ENCODE results near the gene PRCP. TPM values are rescaled to one million over a fixed set of nuclear protein-coding genes. Genes with fewer than 3 reads are reported as not detected.

Gene PRCP
- total RNA-seq, 2 donors from 2014 or later: 46.8 to 55.9 TPM

GRCh38 chr11:82778776-82779175 is 121.5 kb downstream of the PRCP start:
- no peaks in the 10 kb centered on the region for H3K4me1 ChIP-seq (ENCODE audit: control insufficient read depth in 1 of 2, low read depth in 2 of 2)
- TF ChIP-seq, protein P1, sequence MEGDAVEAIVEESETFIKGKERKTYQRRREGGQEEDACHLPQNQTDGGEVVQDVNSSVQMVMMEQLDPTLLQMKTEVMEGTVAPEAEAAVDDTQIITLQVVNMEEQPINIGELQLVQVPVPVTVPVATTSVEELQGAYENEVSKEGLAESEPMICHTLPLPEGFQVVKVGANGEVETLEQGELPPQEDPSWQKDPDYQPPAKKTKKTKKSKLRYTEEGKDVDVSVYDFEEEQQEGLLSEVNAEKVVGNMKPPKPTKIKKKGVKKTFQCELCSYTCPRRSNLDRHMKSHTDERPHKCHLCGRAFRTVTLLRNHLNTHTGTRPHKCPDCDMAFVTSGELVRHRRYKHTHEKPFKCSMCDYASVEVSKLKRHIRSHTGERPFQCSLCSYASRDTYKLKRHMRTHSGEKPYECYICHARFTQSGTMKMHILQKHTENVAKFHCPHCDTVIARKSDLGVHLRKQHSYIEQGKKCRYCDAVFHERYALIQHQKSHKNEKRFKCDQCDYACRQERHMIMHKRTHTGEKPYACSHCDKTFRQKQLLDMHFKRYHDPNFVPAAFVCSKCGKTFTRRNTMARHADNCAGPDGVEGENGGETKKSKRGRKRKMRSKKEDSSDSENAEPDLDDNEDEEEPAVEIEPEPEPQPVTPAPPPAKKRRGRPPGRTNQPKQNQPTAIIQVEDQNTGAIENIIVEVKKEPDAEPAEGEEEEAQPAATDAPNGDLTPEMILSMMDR (IDR thresholded peaks at IDR 0.05): no peak
- DNase-seq (ENCODE audit: low spot score) (no peak), ATAC-seq (ENCODE audit: insufficient number of reproducible peaks, low FRiP score, low read depth) (no peak)
- no peak overlapping the region for H3K4me3 ChIP-seq
- no peaks in the 10 kb centered on the region for H3K27me3 ChIP-seq (replicated peaks; ENCODE audit: insufficient read depth)
- H3K9me3 ChIP-seq: peaks cover 8% of the 10 kb centered on the region
- H3K36me3 ChIP-seq: no peaks in the 10 kb centered on the region
- H3K27ac ChIP-seq: no peak overlapping the region

DNA sequence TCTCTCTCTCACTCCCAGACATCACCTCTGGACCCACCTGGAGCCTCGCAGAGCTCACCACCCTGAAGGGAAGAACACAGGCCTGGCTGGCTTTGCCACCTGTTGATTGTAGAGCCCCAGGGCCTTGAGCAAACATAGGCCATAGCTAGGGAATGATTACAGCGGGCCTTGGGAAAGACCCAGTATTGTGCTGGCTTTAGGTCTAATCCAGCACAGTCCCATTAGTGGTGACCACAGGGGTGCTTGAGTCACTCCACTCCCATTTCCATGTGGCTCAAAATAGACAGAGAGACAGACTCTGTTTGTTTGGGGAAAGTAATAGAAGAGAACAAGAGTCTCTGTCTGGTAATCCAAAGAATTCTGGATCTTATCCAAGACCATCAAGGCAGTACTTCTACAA is 123.9 kb downstream of the PRCP start:
- Histone ChIP-seq H3K9me3 (peaks cover 8% of the 10 kb centered on the region), H3K4me1 (ENCODE audit: control insufficient read depth in 1 of 2, low read depth in 2 of 2) (no peaks in the 10 kb centered on the region), H3K27ac (no peak overlapping the region), H3K27me3 (replicated peaks; ENCODE audit: insufficient read depth) (no peaks in the 10 kb centered on the region), H3K36me3 (no peaks in the 10 kb centered on the region), H3K4me3 (no peak overlapping the region)
- TF ChIP-seq, protein P1 (IDR thresholded peaks at IDR 0.05): no peak
- DNase-seq (ENCODE audit: low spot score): no peak
- no peak for ATAC-seq (ENCODE audit: insufficient number of reproducible peaks, low FRiP score, low read depth)

DNA sequence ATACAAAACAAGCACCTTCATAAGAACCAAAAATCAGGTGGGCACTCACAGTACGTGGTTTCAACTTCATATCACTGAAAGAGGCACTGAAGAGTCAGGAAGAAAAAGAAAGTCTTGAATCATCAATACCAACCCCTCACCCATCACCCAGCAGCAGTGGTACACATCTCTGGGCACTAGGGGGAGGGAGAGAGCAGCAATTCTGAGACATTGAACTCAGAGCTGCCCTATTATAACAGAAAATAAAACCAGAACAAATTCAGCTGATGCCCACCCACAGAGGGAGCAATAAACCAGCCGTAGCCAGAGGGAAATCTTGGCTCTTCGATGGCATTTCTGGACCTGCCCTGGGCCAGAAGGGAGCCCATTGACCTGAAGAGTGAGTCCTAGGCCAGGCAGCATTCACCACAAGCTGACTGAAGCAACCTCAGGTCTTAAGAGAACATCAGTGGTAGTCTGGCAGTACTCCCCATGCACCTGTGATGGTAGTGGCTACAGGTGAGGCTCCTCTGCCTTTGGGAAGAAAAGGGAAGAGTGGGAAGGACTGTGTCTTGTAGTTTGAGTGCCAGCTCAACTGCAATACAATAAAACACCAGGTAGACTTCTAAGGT is 124.4 kb downstream of the PRCP start:
- no peaks in the 10 kb centered on the region for H3K36me3 ChIP-seq
- DNase-seq (ENCODE audit: low spot score): no peak
- no peak overlapping the region for H3K27ac ChIP-seq
- no peak overlapping the region for H3K4me3 ChIP-seq
- H3K27me3 ChIP-seq (replicated peaks; ENCODE audit: insufficient read depth): no peaks in the 10 kb centered on the region
- no peaks in the 10 kb centered on the region for H3K4me1 ChIP-seq (ENCODE audit: control insufficient read depth in 1 of 2, low read depth in 2 of 2)
- TF ChIP-seq, protein P1 (IDR thresholded peaks at IDR 0.05): no peak
- H3K9me3 ChIP-seq: peaks cover 8% of the 10 kb centered on the region
- no peak for ATAC-seq (ENCODE audit: insufficient number of reproducible peaks, low FRiP score, low read depth)

DNA sequence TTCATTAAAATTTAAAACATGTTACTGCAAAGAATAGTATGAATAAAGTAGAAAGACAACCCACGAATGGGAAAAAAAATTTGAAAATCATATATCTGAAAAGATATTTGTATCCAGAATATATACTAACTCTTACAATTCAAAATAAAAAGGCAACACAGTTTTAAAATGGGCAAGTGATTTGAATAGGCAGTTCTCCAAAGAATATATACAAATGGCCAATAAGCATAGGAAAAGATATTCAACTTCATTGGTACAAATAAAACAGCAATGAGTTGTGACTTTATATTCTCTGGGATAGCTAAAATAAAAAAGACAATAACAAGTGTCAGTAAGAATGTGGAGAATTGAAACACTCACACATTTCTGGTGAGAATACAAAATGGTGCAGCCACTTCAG is 125.0 kb downstream of the PRCP start:
- Histone ChIP-seq H3K27ac (no peak overlapping the region), H3K36me3 (no peaks in the 10 kb centered on the region), H3K4me1 (ENCODE audit: control insufficient read depth in 1 of 2, low read depth in 2 of 2) (no peaks in the 10 kb centered on the region), H3K4me3 (no peak overlapping the region), H3K27me3 (replicated peaks; ENCODE audit: insufficient read depth) (no peaks in the 10 kb centered on the region), H3K9me3 (peaks cover 8% of the 10 kb centered on the region)
- TF ChIP-seq, protein P1 (IDR thresholded peaks at IDR 0.05): no peak
- no peak for ATAC-seq (ENCODE audit: insufficient number of reproducible peaks, low FRiP score, low read depth)
- DNase-seq (ENCODE audit: low spot score): no peak

Other genes starting within 250 kb of the PRCP start
- gene FAM181B, start 166.6 kb downstream of the PRCP start, total RNA-seq: 1 to 10 TPM in 1 of 2 donors, under 1 TPM in 1; 0.27 to 2.2 TPM
- 1 to 10 TPM in 1 of 2 donors, not detected in 1; 1.2 TPM for gene DDIAS, start 1.3 kb upstream of the PRCP start, total RNA-seq
- gene RAB30, start 171.5 kb upstream of the PRCP start, total RNA-seq: 10 to 100 TPM; 16.6 to 25.7 TPM

Data from thoracic aorta (tissue), 2 donors.